HUES48 (cell line): ENCODE measurements around the gene USP22.
"Not testable (repeated sequence)": the region's sequence is repeated elsewhere in the genome, so short reads cannot be mapped to it uniquely, and the experiment has no call there.

Experiments used
- H3K27ac ChIP-seq: one replicate; pipeline ENCODE4 v1.7.0; 2013; ENCODE audit warnings: low read depth, low read length, inconsistent platforms
- H3K27me3 ChIP-seq: 2 replicates; pipeline ENCODE4 v1.6.1; 2013; ENCODE audit warnings: mild to moderate bottlenecking, low read length; ENCODE audit not compliant: control insufficient read depth, insufficient read depth
- H3K36me3 ChIP-seq: 2 replicates; pipeline ENCODE4 v1.6.1; 2013; ENCODE audit warnings: low read length; ENCODE audit not compliant: control insufficient read depth, insufficient read depth
- H3K4me1 ChIP-seq: 2 replicates; pipeline ENCODE4 v1.6.1; 2013; ENCODE audit warnings: mild to moderate bottlenecking, low read length; ENCODE audit not compliant: control insufficient read depth, insufficient read depth
- H3K4me3 ChIP-seq: 2 replicates; pipeline ENCODE4 v1.5.1; 2013; ENCODE audit warnings: mild to moderate bottlenecking, low read depth, low read length
- H3K9ac ChIP-seq: 2 replicates; pipeline ENCODE4 v1.6.1; 2013; ENCODE audit warnings: mild to moderate bottlenecking, low read depth, low read length, moderate library complexity
- H3K9me3 ChIP-seq: 2 replicates; pipeline ENCODE4 v1.6.1; 2013; ENCODE audit warnings: low read length; ENCODE audit not compliant: control insufficient read depth, insufficient read depth

Gene USP22

DNA sequence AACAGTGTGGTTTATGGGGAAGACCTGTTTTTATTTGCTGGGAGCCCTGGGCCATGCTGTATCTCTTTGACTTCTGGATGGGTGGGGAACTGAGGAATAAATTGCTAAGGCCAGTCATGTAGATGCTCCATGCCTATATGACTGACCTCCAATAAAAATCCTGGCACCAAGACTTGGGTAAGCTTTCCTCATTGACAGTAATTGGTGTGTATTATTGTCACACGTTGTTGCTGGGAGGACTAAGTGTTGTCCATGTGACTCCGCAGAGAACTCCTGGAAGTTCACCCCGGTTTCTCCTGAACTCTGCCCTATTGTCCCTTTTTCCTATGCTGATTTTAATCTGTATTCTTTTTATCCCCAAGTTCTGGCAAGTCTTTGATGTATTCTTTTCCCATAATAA, 33.4 kb upstream of the USP22 start:
- Histone ChIP-seq H3K4me1 (no peaks in the 10 kb centered on the region), H3K27ac (no peak overlapping the region), H3K4me3 (no peak overlapping the region), H3K9ac (no peak overlapping the region), H3K36me3 (no peaks in the 10 kb centered on the region), H3K27me3 (no peaks in the 10 kb centered on the region), H3K9me3 (no peaks in the 10 kb centered on the region)

DNA sequence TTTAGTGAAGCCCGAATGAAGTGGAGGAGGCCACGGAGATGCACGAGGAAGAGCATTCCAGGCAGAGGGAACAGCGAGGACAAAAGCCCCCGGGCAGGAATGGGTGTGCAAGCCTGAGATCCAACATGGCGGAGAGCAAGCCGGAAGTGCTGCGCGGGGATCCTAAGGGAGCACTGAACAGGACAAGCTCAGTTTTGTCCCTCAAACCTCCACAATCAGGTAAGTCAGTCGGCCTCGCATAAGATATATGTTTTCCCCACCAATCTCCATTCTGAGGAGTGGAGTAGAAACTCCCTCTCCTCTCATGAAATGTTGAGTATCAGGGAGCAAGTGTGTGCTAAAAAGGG, 32.9 kb upstream of the USP22 start:
- H3K9me3 ChIP-seq: no peaks in the 10 kb centered on the region
- no peak overlapping the region for H3K9ac ChIP-seq
- no peaks in the 10 kb centered on the region for H3K4me1 ChIP-seq
- no peak overlapping the region for H3K27ac ChIP-seq
- no peak overlapping the region for H3K4me3 ChIP-seq
- H3K27me3 ChIP-seq: no peaks in the 10 kb centered on the region
- H3K36me3 ChIP-seq: no peaks in the 10 kb centered on the region

DNA sequence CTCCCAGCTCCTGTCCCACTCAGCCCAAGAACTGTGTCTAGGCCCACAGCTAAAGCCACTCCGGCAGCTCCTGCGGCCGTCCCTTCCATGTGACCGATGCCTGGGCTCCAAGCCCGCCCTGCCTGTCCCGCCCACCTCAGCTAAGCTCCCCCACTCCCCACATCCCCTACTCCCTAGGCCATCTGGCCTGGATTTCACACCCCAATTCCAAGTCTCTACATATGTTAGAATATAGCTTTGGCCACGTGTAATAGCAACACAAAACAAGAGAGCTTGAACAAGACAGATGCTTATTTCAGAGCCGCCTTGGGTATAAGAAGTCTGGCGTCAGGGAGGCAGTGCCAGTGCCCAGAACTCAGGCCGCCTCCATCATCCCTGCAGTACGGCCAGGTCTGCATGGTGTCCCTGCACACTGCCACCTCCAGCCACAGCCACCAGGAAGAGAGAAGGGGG, 30.0 kb upstream of the USP22 start:
- H3K9me3 ChIP-seq: no peaks in the 10 kb centered on the region
- H3K4me3 ChIP-seq: no peak overlapping the region
- no peaks in the 10 kb centered on the region for H3K36me3 ChIP-seq
- H3K27ac ChIP-seq: no peak overlapping the region
- H3K27me3 ChIP-seq: no peaks in the 10 kb centered on the region
- no peaks in the 10 kb centered on the region for H3K4me1 ChIP-seq
- no peak overlapping the region for H3K9ac ChIP-seq

DNA sequence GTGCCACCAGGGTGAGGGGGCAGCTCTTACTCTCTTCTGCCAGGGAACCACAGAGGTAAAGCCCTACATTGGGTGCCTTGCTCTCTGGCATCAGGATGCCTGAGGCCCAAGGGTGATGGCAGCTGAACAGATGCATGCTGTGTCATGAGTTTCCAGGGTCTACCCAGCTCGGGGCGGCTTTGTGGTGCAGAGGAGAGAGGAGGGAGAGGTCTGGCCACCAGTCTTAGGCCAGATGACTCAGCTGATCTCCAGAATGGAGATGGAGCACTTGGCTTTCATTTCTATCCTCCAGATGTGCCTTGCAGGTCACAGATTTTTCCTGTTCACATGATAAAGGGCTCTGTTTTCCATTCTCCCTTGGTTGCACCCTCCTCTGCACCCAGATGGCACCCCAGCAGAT, 23.6 kb upstream of the USP22 start:
- no peak overlapping the region for H3K4me3 ChIP-seq
- H3K4me1 ChIP-seq: no peaks in the 10 kb centered on the region
- H3K36me3 ChIP-seq: no peaks in the 10 kb centered on the region
- no peak overlapping the region for H3K27ac ChIP-seq
- no peaks in the 10 kb centered on the region for H3K9me3 ChIP-seq
- H3K27me3 ChIP-seq: no peaks in the 10 kb centered on the region
- no peak overlapping the region for H3K9ac ChIP-seq

DNA sequence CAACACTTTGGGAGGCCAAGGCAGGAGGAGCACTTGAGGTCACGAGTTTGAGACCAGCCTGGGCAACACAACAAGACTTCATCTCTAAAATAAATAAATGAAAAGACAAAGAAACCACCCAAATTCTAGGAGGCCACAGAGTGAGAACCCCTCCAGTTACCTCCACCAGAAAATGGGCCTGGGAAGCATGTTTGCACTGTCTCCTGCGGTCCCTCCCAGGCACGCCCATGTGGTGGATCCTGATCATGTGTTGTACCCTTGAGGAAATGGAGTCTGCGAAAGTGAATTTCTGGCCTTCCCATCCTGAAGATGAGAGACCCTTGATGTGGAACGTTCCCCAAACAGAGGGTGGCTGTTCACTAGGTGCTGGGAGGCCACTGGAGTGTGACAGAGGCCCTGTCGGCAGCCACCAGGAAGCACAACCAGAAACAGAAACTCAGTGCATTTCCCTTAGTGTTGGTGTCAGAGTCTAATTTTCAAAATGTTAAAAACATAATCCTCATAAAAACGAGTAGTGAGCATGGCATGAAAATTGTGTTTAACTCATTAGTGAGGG, 19.2 kb upstream of the USP22 start:
- H3K9me3 ChIP-seq: no peaks in the 10 kb centered on the region
- H3K4me3 ChIP-seq: no peak overlapping the region
- H3K36me3 ChIP-seq: no peaks in the 10 kb centered on the region
- no peak overlapping the region for H3K27ac ChIP-seq
- no peak overlapping the region for H3K9ac ChIP-seq
- no peaks in the 10 kb centered on the region for H3K4me1 ChIP-seq
- no peaks in the 10 kb centered on the region for H3K27me3 ChIP-seq

DNA sequence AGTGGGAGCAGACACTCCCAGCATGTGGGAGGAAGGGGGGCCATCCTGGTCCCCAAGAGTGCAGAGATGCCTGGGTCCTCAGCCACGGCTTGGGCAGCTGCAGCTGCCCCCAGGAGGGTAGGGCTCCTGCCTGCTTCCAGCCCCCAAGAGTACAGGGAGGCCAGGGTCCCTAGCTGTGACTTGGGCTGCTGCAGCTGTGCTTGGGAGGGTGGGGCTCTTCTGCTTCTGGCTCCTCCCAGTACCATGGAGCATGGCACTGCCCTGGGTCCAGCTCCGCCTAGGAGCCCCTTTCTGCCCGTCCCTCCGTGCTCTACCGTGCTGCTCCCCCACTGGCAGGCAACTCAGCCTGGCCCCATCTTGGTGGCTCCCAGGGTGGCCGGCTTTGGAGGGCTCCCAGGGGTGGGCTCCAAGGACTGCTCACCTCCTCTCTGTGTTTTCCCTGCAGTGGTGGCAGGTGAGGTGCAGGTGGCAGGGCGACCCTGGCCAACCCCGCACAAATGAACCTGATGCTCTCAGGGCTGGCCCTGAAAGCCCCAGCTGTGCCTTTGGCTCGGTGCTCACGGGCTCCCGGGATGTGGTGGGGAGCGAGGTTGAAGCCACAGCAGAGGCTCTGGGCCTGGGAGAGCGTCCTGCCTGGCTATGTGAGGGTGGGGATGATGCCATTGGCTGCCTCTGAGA, 18.5 kb upstream of the USP22 start:
- no peak overlapping the region for H3K4me3 ChIP-seq
- H3K27ac ChIP-seq: no peak overlapping the region
- H3K9me3 ChIP-seq: no peaks in the 10 kb centered on the region
- H3K9ac ChIP-seq: no peak overlapping the region
- no peaks in the 10 kb centered on the region for H3K27me3 ChIP-seq
- H3K4me1 ChIP-seq: no peaks in the 10 kb centered on the region
- no peaks in the 10 kb centered on the region for H3K36me3 ChIP-seq

DNA sequence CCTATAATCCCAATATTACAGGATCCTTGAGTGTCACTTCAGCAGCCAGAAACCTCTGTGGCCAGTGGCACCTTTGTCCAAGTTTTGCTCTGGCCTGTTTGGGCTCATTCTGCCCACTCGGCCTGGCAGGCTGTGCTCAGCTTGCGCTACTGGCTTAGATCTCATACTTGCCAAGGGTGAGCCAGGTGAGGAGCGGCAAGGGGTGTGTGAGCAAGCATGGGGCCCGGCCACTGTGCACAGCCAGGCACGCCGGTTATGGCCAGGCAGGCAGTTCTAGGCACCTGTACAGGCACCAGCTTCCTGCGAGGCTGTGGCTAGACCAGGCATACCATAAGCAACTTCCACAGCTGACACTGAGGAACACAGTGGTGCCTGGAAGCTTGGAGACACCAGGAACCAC, 16.9 kb upstream of the USP22 start:
- Histone ChIP-seq H3K4me1 (no peaks in the 10 kb centered on the region), H3K27me3 (no peaks in the 10 kb centered on the region), H3K4me3 (no peak overlapping the region), H3K27ac (no peak overlapping the region), H3K9ac (no peak overlapping the region), H3K9me3 (no peaks in the 10 kb centered on the region), H3K36me3 (no peaks in the 10 kb centered on the region)

DNA sequence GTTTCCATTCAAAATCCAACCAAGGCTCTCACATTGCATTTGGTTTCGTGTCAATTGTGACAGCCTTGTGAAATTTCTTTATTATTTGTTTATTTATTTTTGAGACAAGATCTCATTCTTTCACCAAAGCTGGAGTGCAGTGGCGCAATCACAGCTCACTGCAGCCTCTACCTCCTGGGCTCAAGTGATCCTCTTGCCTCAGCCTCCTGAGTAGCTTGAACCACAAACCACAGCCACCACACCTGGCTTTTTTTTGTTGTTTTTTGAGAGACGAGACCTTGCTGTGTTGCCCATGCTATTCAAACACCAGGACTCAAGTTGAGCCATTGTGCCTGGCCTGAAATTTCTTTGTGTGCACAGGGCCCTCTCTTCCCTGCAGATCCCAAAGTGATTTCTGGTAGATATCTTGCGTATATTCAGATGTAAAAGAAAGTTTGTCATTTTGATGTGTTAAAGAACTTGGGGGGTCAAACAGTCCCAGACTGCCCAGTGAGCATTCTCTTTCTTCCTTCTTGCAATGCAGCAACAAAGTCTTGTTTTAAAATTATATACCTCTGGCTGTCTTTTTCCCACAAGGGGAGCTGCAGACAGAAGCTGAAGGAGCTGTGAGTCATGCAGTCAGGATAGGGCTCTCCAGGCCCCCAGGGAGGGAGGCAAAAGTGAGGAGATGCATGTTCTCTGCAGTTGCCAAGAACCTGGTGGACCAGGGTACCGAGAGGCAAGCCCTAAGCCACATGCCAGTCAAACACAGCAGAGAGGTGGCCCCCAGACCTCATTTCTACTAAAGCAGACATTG, 15.5 kb upstream of the USP22 start:
- Histone ChIP-seq H3K36me3 (no peaks in the 10 kb centered on the region), H3K4me1 (0 out of 2 replicates have a peak, but pooled peaks cover 3% of the 10 kb centered on the region), H3K27me3 (no peaks in the 10 kb centered on the region), H3K4me3 (no peak overlapping the region), H3K9ac (no peak overlapping the region), H3K27ac (peak overlapping the region; percentile 60), H3K9me3 (no peaks in the 10 kb centered on the region)

DNA sequence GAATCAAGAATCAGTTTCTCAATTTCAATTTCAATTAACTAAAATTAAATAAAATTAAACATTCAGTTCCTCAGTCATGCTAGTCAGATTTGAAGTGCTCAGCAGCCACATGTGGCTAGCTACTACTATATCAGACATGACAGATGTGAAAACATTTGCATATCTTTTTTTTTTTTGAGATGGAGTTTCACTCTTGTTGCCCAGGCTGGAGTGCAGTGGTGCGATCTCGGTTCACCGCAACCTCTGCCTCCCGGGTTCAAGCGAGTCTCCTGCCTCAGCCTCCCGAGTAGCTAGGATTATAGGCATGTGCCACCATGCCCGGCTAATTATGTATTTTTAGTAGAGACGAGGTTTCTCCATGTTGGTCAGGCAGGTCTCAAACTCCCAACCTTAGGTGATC, 10.2 kb upstream of the USP22 start:
- not testable (repeated sequence) for H3K9me3 ChIP-seq, H3K4me3 ChIP-seq, H3K27ac ChIP-seq, H3K36me3 ChIP-seq, H3K9ac ChIP-seq, H3K27me3 ChIP-seq
- H3K4me1 ChIP-seq: peaks cover 16% of the 10 kb centered on the region

DNA sequence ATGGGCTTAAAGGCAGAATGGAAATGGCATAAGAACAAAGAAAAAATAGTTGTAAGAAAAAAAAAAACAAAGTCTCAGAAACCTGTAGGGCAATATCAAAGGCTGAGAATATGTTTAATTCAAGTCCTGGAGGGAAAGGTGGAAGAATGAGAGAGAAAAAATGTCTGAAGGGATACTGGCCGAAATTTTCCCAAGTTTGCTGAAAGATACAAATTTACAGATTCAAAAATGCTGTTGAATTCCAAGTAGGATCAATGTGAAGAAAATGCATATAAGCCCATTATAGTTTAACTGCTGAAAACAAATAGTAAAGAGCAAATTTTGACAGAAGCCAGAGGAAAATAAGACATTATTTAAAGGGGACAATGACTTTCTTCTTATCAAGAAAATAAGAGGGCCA, 6.6 kb upstream of the USP22 start:
- no peaks in the 10 kb centered on the region for H3K36me3 ChIP-seq

DNA sequence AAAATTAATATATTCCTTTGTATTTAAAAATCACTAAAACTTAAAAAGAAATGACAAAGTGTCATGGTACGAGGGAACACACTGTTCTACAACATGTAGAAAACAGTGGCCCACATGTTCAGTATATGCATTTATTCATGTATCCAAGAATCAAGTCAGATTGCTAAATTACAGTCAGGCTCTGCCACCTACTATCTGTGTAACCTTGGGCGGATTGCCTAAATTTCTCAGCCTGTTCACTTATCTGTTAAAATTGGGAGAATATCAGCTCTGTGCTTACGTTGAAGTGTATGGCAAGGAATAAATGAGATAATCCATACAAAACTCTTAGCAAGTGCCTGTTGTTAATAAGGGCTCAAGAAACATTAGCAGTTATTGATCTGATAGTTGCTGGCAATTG, 3.4 kb upstream of the USP22 start:
- Histone ChIP-seq H3K4me1 (peaks cover 8% of the 10 kb centered on the region), H3K27me3 (no peaks in the 10 kb centered on the region), H3K36me3 (no peaks in the 10 kb centered on the region), H3K4me3 (no peak overlapping the region), H3K27ac (no peak overlapping the region), H3K9me3 (no peaks in the 10 kb centered on the region), H3K9ac (no peak overlapping the region)

More for the DNA sequence above, 6.6 kb upstream of the USP22 start:
- no peaks in the 10 kb centered on the region for H3K9me3 ChIP-seq
- H3K27me3 ChIP-seq: no peaks in the 10 kb centered on the region
- H3K9ac ChIP-seq: no peak overlapping the region
- peaks cover 16% of the 10 kb centered on the region for H3K4me1 ChIP-seq
- H3K27ac ChIP-seq: no peak overlapping the region
- H3K4me3 ChIP-seq: no peak overlapping the region
